RWPE2 (cell line): ENCODE measurements around the gene FAM217B.

Experiments
- ATAC-seq: fragments of 200-7000 bp; cut with Tn5 transposase; 3 replicates; pipeline ENCODE4 v1.9.1; 2021; ENCODE audit warnings: low read depth
- DNase-seq: peaks from one replicate; pipeline ENCODE4 v3.0.0-alpha.2; 2020; ENCODE audit warnings: low spot score
- H3K27ac ChIP-seq: fragments of 450-650 bp; 2 replicates; pipeline ENCODE4 v1.5.1; 2017; ENCODE audit warnings: mild to moderate bottlenecking; ENCODE audit not compliant: poor library complexity, severe bottlenecking
- H3K27me3 ChIP-seq: fragments of 250-450 bp; sonication (Bioruptor Pico); 2 replicates; pipeline ENCODE4 v1.5.1; 2021; ENCODE audit warnings: mild to moderate bottlenecking, moderate library complexity; ENCODE audit not compliant: insufficient read depth, poor library complexity, severe bottlenecking
- H3K36me3 ChIP-seq: fragments of 250-450 bp; sonication (Bioruptor Pico); 2 replicates; pipeline ENCODE4 v1.5.1; 2020; ENCODE audit warnings: low read depth, mild to moderate bottlenecking, moderate library complexity
- H3K4me1 ChIP-seq: fragments of 250-450 bp; sonication (Bioruptor Pico); 2 replicates; pipeline ENCODE4 v1.5.1; 2021; ENCODE audit warnings: mild to moderate bottlenecking, moderate library complexity; ENCODE audit not compliant: insufficient read depth, poor library complexity, severe bottlenecking
- H3K4me3 ChIP-seq: fragments of 250-450 bp; sonication (Bioruptor Pico); 2 replicates; pipeline ENCODE4 v1.5.1; 2021; ENCODE audit warnings: mild to moderate bottlenecking, moderate library complexity; ENCODE audit not compliant: severe bottlenecking
- H3K9me3 ChIP-seq: fragments of 250-450 bp; sonication (Bioruptor Pico); 2 replicates; pipeline ENCODE4 v1.5.1; 2021; ENCODE audit warnings: mild to moderate bottlenecking, moderate library complexity; ENCODE audit not compliant: severe bottlenecking
- TF ChIP-seq, protein P1 (sequence below): fragments of 450-650 bp; IDR thresholded peaks from one replicate; pipeline ENCODE4 v1.5.1; 2017; ENCODE audit warnings: mild to moderate bottlenecking, moderate library complexity; ENCODE audit not compliant: poor library complexity, severe bottlenecking

Gene FAM217B

DNA sequence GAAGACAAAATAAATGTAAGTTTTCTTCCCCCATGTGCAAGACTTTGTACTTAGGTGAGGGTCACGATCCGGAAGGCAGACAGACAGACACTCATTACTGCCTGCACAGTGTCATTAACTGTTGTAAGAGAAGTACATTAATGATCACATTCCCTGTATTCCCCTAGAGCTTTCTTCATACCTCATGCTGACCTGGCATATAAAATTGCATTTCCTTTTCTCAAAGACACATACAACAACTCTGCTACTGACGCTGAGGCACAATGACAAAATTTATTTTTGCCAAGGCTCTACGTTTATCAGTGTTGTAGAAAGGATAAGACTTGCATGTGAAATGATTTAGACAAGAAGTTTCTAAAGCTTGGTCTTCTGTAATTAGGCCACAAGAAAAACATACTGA lies 3.8 kb upstream of the FAM217B start:
- H3K4me1 ChIP-seq: peaks cover 37% of the 10 kb centered on the region
- no peak overlapping the region for H3K27ac ChIP-seq
- ATAC-seq (no peak), DNase-seq (no peak)
- TF ChIP-seq, protein P1, sequence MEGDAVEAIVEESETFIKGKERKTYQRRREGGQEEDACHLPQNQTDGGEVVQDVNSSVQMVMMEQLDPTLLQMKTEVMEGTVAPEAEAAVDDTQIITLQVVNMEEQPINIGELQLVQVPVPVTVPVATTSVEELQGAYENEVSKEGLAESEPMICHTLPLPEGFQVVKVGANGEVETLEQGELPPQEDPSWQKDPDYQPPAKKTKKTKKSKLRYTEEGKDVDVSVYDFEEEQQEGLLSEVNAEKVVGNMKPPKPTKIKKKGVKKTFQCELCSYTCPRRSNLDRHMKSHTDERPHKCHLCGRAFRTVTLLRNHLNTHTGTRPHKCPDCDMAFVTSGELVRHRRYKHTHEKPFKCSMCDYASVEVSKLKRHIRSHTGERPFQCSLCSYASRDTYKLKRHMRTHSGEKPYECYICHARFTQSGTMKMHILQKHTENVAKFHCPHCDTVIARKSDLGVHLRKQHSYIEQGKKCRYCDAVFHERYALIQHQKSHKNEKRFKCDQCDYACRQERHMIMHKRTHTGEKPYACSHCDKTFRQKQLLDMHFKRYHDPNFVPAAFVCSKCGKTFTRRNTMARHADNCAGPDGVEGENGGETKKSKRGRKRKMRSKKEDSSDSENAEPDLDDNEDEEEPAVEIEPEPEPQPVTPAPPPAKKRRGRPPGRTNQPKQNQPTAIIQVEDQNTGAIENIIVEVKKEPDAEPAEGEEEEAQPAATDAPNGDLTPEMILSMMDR: no peak
- H3K27me3 ChIP-seq: no peaks in the 10 kb centered on the region
- no peaks in the 10 kb centered on the region; the same call in 1 of the 2 replicates for H3K36me3 ChIP-seq
- no peak overlapping the region for H3K4me3 ChIP-seq
- H3K9me3 ChIP-seq: no peaks in the 10 kb centered on the region

DNA sequence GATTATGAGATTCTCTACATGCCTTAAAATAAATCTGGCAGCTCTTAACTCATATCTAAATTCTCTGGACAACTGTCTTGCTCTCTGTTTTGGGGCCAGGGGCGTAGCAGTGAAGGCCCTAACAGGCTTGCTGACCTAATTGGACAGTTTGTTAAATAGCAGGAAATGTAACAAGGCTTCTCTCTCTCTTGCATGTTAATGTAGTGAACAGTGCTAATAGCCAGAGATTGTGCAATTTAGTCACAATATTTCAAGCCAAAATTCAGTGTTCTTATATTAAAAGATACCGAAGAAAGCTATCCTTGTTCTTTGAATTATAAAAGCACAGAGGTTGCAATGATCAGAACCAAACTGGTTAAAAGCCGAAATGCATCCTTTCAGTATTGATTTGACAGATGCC lies 3.0 kb upstream of the FAM217B start:
- Histone ChIP-seq H3K9me3 (no peaks in the 10 kb centered on the region), H3K27ac (no peak overlapping the region), H3K4me1 (peaks cover 44% of the 10 kb centered on the region), H3K27me3 (no peaks in the 10 kb centered on the region), H3K36me3 (peaks cover 5% of the 10 kb centered on the region), H3K4me3 (no peak overlapping the region)
- ATAC-seq (no peak), DNase-seq (no peak)
- TF ChIP-seq, protein P1: no peak

DNA sequence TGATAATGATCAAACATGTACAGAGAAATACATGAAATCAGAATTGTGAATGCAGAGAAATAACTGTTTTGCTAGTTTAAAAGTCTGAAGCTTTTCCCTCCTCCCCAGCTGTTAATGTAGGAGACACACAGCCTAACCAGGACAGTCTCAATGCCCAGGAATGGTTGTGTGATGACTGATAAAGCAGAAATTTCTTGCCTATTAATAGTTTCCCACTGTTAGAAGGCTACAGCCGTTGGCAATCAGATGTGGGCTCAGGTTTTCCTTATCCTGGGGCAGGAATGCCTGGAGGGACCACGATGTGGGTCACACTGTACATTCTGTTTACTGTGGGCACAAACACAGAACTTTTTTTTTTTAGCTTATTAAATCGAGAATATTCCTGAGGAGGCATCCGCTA lies 2.0 kb upstream of the FAM217B start:
- H3K4me1 ChIP-seq: peaks cover 45% of the 10 kb centered on the region
- H3K27ac ChIP-seq: peak overlapping the region; percentile 80
- TF ChIP-seq, protein P1: no peak
- no peaks in the 10 kb centered on the region for H3K9me3 ChIP-seq
- peaks cover 16% of the 10 kb centered on the region for H3K36me3 ChIP-seq
- no peak overlapping the region for H3K4me3 ChIP-seq
- ATAC-seq (peak; percentile 29), DNase-seq (no peak)
- no peaks in the 10 kb centered on the region for H3K27me3 ChIP-seq

DNA sequence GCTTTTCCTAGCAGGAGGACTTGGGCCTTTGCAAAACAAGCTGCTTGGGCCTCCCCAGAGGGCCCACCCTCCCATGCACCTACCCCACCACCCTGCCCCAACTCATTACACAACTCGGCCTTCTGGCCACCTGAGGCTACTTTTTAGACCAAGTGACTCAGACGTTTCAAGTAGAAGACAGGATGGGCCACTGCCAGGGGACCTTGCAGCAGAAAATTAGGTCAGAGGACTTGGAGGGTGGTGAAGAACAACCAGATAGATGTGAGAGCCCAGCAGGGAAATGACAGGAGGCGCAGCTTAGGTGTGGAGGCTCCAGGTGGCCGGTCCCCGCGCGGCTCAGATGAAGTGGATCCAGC lies 1.5 kb upstream of the FAM217B start:
- DNase-seq (peak; percentile 75), ATAC-seq (no peak)
- H3K4me1 ChIP-seq: peaks cover 43% of the 10 kb centered on the region
- TF ChIP-seq, protein P1: no peak
- H3K27ac ChIP-seq: peak overlapping the region; percentile 80
- H3K4me3 ChIP-seq: no peak overlapping the region
- H3K36me3 ChIP-seq: peaks cover 20% of the 10 kb centered on the region
- no peaks in the 10 kb centered on the region for H3K9me3 ChIP-seq
- H3K27me3 ChIP-seq: no peaks in the 10 kb centered on the region

DNA sequence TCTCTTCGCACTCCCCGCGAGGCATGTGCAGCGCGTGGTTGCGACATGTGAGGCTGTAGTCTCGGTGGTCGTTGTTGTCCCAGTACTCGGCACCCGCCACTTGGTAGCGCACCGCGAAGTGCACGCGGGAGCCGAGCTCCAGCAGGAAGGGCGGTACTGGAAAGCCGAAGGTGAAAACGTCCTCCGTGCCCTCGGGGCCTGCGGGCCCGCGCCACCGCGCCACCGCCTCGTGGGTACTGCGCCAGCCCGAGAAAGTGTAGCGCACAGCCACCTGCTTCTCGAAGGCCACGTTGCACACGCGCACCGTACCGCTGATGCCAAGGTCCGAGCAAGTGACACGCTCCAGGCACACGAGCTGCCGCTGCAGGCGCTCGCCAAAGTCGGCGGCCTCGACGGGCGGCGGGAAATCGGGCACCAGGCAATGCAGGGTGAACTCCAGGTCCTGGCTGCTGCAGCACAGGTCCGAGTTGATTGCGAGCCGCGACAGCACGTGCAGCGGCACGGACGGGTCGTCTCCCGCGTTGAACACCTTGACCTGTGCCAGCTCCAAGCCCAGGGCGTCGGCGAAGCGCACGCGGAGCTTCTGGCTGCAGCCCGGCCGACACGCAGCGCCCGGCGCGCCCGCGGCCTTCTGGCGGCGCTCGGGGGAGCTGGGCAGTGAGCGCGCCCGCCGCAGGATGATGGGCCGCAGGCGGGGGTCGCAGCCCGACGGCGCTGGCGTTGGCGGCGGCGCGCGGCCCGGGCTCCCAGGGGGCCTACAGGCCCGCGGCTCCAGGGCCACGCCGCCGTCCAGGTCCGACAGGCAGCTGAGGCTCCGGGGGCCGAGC lies 924 bp upstream of the FAM217B start:
- Histone ChIP-seq H3K9me3 (no peaks in the 10 kb centered on the region), H3K36me3 (peaks cover 26% of the 10 kb centered on the region), H3K27me3 (no peaks in the 10 kb centered on the region), H3K4me1 (peaks cover 43% of the 10 kb centered on the region), H3K27ac (peak overlapping the region; percentile 80), H3K4me3 (peak overlapping the region; percentile 48)
- TF ChIP-seq, protein P1: no peak
- DNase-seq: no peak
- ATAC-seq: no peak
